ENCODE measurements around the gene ACAP2.

DNA sequence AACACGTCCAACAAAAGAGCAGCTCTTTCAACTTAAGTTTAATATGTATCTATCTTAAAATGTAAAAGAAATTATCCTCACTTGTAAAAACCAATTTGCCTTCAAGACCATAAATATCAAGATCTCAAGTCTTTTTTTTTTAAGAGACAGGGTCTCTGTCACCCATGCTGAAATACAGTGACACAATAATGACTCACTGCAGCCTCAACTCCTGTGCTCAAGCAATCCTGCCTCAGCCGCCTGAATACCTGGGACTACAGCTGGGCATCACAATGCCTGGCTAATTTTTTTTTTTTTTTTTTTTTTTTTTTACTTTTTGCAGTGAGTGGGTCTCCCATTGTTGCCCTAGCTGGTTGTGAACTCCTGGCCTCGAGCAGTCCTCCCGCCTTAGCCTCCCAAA is 26.0 kb downstream of the ACAP2 start:
- TF ChIP-seq, protein P1, sequence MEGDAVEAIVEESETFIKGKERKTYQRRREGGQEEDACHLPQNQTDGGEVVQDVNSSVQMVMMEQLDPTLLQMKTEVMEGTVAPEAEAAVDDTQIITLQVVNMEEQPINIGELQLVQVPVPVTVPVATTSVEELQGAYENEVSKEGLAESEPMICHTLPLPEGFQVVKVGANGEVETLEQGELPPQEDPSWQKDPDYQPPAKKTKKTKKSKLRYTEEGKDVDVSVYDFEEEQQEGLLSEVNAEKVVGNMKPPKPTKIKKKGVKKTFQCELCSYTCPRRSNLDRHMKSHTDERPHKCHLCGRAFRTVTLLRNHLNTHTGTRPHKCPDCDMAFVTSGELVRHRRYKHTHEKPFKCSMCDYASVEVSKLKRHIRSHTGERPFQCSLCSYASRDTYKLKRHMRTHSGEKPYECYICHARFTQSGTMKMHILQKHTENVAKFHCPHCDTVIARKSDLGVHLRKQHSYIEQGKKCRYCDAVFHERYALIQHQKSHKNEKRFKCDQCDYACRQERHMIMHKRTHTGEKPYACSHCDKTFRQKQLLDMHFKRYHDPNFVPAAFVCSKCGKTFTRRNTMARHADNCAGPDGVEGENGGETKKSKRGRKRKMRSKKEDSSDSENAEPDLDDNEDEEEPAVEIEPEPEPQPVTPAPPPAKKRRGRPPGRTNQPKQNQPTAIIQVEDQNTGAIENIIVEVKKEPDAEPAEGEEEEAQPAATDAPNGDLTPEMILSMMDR (IDR thresholded peaks at IDR 0.05): no peak
- TF ChIP-seq POLR2A (IDR thresholded peaks at IDR 0.05): no peak

Measured in tibial nerve (tissue), 3 donors.